T-helper 2 cell treated with Interferon-gamma antibody and Interleukin-4, amounts not matched to agents 5 μg/mL and 100 μg/mL, for 36 hours (primary cell): ENCODE measurements around the gene GALK1.

Source experiments
- DNase-seq: peaks from one replicate; pipeline ENCODE4 v3.0.0; 2021; ENCODE audit warnings: low spot score
- H3K27ac Mint-ChIP-seq: one replicate; pipeline ENCODE4 v1.8.0; 2021; ENCODE audit warnings: mild to moderate bottlenecking, mixed read lengths
- H3K27me3 Mint-ChIP-seq: one replicate; pipeline ENCODE4 v1.8.0; 2021; ENCODE audit warnings: low read depth, mixed read lengths
- H3K36me3 Mint-ChIP-seq: one replicate; pipeline ENCODE4 v1.8.0; 2021; ENCODE audit warnings: low read depth, mixed read lengths
- H3K4me1 Mint-ChIP-seq: one replicate; pipeline ENCODE4 v1.8.0; 2021; ENCODE audit warnings: low read depth, mixed read lengths
- H3K4me3 Mint-ChIP-seq: one replicate; pipeline ENCODE4 v1.8.0; 2022; ENCODE audit warnings: mild to moderate bottlenecking, moderate library complexity, mixed read lengths
- H3K9me3 Mint-ChIP-seq: one replicate; pipeline ENCODE4 v1.8.0; 2021; ENCODE audit warnings: mixed read lengths

GALK1 gene

DNA sequence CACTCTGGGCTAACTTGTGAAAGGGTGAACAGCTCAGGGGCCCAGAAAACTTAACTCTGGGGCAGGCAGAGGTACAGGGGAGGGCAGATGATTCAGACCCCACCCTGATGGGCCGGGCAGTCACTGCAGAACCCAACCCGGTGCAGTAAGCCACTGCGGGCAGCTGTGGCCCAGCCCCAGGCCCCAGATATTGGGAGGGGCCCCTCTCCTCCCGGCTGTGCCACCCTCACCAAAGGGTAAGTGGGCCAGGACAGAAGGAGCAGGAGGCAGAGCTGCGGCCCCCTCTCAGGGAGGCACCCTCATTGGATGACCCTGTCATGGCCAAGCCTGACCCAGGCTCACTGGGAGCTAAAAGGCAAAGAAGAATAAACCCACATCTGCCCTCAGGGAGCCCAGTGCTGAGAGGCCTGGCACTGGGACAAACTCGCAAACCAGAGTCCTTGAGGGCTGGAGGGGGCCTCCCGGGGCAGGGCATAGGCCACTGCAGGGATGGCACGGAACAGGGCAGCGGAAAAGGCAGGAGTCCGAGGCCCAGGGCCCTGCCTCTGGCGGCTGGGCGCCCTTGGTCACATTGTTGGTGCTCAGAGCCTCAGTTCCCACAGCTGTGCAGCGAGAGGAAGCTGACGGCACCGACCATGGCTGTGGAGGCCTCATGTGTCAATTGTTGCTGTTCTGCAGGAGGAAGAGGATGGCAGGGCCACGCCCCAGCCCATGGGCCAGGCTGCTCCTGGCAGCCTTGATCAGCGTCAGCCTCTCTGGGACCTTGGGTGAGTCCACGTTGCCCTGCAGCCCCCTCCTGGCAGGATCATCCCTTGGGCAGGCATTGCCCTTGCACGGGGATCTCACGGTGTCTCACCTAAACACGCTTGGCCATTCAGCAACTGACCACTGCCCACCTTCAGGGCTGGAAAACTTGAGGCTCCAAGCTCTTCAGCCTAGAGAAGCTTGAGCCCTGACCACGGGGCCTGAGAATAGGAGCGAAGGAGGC lies 40.7 kb downstream of the GALK1 start:
- Mint-ChIP-seq H3K27me3 (peaks cover 12% of the 10 kb centered on the region), H3K27ac (no peak overlapping the region), H3K36me3 (no peaks in the 10 kb centered on the region), H3K9me3 (no peaks in the 10 kb centered on the region), H3K4me3 (no peak overlapping the region), H3K4me1 (peaks cover 4% of the 10 kb centered on the region)
- no peak for DNase-seq

DNA sequence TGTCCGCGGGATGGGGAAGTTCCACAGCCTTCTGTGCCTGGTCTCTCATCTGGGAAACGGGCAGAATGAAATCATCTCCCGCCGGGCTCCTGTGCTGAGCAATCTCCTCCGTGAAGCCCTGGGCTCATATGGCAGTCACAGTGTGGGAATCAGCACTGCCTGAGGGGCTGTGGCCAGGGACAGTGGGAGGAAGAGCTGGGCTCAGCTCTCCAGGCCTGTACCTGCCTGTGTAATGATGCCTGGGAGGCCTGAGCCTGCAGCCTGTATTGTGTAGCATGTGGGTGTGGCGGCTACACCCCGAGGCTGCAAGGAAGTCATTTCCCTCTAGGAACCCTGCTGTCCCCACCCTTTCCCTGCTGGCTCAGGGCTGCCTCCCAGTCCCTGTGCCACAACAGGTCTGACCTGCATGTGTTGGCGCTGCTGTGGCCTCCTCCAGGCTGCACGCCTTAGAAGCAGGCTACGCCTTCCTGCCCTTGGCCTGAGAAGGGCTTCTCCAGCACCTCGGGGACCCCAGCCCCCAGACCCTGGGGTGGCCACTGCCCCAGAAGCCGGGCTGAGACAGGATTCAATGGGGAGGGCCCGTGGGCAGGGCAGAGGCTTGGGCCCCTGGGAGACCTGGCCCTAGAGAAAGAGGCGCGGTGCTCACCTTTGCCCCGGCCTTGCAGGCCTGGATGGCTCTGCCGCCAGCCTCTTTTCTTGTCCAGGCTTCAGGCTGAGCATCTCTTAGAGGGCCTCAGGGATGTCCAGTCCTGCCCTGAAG lies 41.6 kb downstream of the GALK1 start:
- peaks cover 4% of the 10 kb centered on the region for H3K4me1 Mint-ChIP-seq
- H3K27ac Mint-ChIP-seq = no peak overlapping the region
- H3K4me3 Mint-ChIP-seq = no peak overlapping the region
- no peak for DNase-seq
- no peaks in the 10 kb centered on the region for H3K9me3 Mint-ChIP-seq
- no peaks in the 10 kb centered on the region for H3K36me3 Mint-ChIP-seq
- peaks cover 17% of the 10 kb centered on the region for H3K27me3 Mint-ChIP-seq

DNA sequence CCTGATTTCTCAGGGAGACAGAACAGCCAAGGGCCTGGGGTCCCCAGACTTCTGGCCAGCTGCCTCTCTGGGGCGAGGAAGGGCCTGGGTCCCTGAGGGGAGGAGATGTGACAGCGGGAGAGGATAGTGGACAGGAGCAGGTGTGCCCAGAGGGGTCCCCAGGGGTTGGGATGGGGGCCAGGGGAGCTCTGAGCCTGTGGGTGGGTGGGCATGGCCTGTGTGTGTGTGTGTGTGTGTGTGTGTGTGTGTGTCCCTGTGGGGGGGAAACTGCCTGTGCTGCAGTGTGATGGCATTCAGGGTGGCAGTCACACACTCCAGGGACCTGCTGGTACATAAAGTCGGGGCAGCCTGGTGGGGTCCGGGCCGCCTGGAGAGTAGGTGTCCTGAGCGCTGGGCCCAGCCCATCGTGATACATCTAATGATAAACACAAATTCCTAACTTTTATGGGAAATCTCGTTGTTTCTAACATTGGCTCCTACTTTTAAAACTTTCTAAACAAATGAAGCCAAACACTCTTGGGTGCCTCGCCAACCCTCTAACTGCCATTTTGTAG lies 42.4 kb downstream of the GALK1 start:
- Mint-ChIP-seq H3K27ac (no peak overlapping the region), H3K4me3 (no peak overlapping the region), H3K4me1 (peaks cover 4% of the 10 kb centered on the region), H3K9me3 (no peaks in the 10 kb centered on the region), H3K27me3 (peaks cover 17% of the 10 kb centered on the region), H3K36me3 (no peaks in the 10 kb centered on the region)
- DNase-seq = no peak

DNA sequence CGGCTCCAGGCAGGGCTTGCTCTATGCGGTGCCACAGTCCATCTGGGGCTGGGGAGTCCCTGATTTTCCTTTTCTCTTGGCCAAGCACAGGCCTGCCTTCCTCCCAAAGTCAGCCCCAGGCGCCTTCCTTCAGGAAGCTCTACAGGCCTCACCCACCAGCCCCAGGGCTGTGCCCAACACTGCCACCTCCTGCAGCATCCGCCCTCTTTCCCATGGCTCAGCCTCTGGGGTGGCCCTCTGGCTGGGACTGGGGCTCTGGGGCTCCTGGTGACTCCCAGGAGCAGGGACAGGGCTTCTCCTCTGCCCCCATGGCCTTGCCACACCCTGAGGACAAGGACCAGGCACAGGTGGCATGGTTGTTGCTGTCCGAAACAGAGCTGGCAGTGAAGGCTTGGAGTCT lies 42.9 kb downstream of the GALK1 start:
- Mint-ChIP-seq H3K36me3 (no peaks in the 10 kb centered on the region), H3K27me3 (peaks cover 17% of the 10 kb centered on the region), H3K27ac (no peak overlapping the region), H3K4me3 (peak overlapping the region; percentile 60), H3K9me3 (no peaks in the 10 kb centered on the region), H3K4me1 (peaks cover 4% of the 10 kb centered on the region)
- DNase-seq = no peak

DNA sequence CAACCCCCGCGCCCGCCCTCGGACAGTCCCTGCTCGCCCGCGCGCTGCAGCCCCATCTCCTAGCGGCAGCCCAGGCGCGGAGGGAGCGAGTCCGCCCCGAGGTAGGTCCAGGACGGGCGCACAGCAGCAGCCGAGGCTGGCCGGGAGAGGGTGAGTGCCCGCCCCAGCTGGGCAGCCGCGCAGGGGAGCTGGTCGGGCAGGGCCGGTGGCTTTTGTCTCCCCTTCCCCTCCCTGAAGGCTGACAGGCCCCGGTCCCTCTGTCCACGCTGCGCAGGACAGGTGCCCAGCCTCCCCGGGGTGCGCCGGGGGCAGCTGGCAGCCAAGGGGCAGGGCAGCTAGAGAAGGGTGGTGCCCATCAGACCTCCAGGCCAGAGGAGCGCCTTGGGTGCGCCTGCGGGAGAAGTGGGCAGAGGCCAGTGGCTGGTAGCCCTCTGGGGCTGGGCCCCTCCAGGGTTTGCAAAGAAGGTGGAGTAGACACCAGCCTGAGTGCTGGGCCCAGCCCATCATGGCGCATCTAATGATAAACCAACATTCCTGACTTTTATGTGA lies 43.5 kb downstream of the GALK1 start:
- peak overlapping the region; percentile 60 for H3K4me3 Mint-ChIP-seq
- H3K27ac Mint-ChIP-seq = no peak overlapping the region
- DNase-seq = no peak
- H3K27me3 Mint-ChIP-seq = peaks cover 17% of the 10 kb centered on the region
- no peaks in the 10 kb centered on the region for H3K36me3 Mint-ChIP-seq
- peaks cover 4% of the 10 kb centered on the region for H3K4me1 Mint-ChIP-seq
- no peaks in the 10 kb centered on the region for H3K9me3 Mint-ChIP-seq

DNA sequence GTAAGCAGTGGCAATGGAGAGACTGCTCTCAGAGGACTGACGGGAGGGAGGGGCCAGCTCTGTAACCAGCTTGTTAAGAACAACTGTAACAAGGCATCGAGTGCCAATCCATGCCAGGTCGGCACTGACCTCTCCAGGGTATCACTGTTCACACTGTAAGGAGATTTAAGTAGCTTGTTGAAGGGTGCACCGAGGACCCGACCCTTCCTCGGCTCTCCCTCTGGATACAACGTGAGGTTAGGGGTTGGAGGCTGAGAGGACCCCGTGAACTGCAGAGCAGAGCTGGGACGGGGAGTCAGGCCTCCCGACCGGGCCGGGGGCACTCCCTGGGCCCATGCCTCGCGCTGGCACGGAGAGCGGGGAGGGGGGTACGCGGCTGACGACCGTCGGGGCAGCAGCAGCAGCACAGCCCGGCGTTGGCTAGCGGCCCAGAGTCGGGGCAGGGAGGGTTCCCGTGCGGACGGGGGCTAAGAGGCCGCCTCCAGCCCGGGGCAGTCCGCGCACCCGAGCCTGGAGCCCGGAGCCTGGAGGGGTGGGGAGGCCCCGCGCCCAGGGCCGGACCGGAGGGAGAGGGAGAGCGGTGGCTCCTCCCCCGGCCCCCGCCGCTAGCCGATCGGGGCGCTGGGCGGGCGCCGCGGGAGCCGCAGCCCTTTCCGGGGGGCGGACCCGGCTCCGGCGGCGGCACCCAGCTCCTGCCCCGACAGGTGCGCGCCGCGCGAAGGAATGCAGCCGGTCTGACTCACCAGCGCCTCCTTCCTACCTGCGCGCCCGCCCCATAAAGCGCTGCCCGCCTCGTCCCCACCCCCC lies 44.1 kb downstream of the GALK1 start, which contains the start of gene ITGB4:
ITGB4 (plus strand) TSS at position 804 of the 807 bp plus-strand sequence. CDS start 3,245 bp downstream, outside the sequence.
- DNase-seq = peak; percentile 66
- no peaks in the 10 kb centered on the region for H3K36me3 Mint-ChIP-seq
- H3K27ac Mint-ChIP-seq = no peak within 1 kb of the TSS
- H3K27me3 Mint-ChIP-seq = peaks cover 17% of the 10 kb centered on the region
- peaks cover 4% of the 10 kb centered on the region for H3K4me1 Mint-ChIP-seq
- H3K4me3 Mint-ChIP-seq = peak within 1 kb of the TSS; percentile 82
- no peaks in the 10 kb centered on the region for H3K9me3 Mint-ChIP-seq

DNA sequence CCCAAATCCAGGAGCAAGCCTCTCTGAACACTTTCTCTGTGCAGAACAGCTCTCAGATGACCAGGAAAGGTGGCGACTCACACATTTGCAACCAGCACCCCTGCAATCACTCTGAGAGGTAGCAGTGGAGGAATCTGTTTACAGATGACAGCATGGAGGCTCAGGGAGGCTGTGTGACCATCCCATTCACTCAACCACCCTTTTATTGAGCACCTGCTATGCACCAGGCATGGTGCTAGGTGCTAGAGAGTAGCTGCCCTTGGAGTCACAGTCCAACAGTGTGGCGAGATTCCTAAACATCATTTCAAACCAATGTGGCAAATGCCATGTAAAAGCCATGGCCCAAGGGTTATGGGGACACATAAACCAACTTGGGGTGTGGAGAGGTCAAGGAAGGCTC lies 45.3 kb downstream of the GALK1 start:
- DNase-seq = no peak
- H3K4me3 Mint-ChIP-seq = peak overlapping the region; percentile 82

DNA sequence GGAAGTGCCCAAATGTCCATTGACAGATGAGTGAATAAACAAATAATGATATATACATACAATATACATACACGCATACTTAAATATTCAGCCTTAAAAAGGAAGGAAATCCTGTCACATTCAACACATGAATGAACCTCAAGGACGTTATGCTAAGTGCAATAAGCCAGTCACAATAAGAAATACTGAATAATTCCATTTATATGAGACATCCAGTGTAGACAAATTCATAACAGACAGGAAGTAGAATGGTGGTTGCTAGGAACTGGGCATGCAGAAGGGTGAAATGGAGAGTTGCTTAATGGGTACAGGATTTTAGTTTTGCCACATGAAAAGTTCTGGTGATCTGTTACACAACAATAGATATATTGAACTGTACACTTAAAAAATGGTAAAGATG lies 52.5 kb downstream of the GALK1 start:
- Mint-ChIP-seq H3K27ac (no peak overlapping the region), H3K9me3 (no peaks in the 10 kb centered on the region), H3K36me3 (peaks cover 5% of the 10 kb centered on the region), H3K27me3 (peaks cover 3% of the 10 kb centered on the region), H3K4me1 (no peaks in the 10 kb centered on the region), H3K4me3 (no peak overlapping the region)
- DNase-seq = no peak

More for the DNA sequence above, 45.3 kb downstream of the GALK1 start:
- H3K36me3 Mint-ChIP-seq = no peaks in the 10 kb centered on the region
- H3K4me1 Mint-ChIP-seq = peaks cover 4% of the 10 kb centered on the region
- H3K27me3 Mint-ChIP-seq = peaks cover 17% of the 10 kb centered on the region
- no peak overlapping the region for H3K27ac Mint-ChIP-seq
- no peaks in the 10 kb centered on the region for H3K9me3 Mint-ChIP-seq
